Neural progenitor cell (in vitro differentiated cells): Measurements from ENCODE around the gene GLCE. TPM values are rescaled to one million over a fixed set of nuclear protein-coding genes. Genes with fewer than 3 reads are reported as not detected.

Source experiments
- DNase-seq: peaks from one replicate; pipeline ENCODE4 v3.0.0-alpha.2; 2016; ENCODE audit warnings: low spot score
- H2AFZ ChIP-seq: fragments of 200-600 bp; sonication (generic); replicated peaks from 2 replicates; pipeline ENCODE4 v1.6.1; 2016; ENCODE audit warnings: antibody characterized with exemption
- H3F3A ChIP-seq: fragments of 200-600 bp; sonication (generic); 2 replicates; pipeline ENCODE4 v1.6.1; 2016; ENCODE audit warnings: antibody characterized with exemption, low read depth
- H3K27ac ChIP-seq: fragments of 200-600 bp; sonication (generic); 2 replicates; pipeline ENCODE4 v1.5.1; 2016; ENCODE audit warnings: mild to moderate bottlenecking
- H3K27me3 ChIP-seq: fragments of 200-600 bp; sonication (generic); 2 replicates; pipeline ENCODE4 v1.6.1; 2016; ENCODE audit warnings: mild to moderate bottlenecking, moderate library complexity
- H3K36me3 ChIP-seq: fragments of 200-600 bp; sonication (generic); 2 replicates; pipeline ENCODE4 v1.5.1; 2016
- H3K4me1 ChIP-seq: fragments of 200-600 bp; sonication (generic); 2 replicates; pipeline ENCODE4 v1.6.1; 2016; ENCODE audit warnings: mixed run types
- H3K4me2 ChIP-seq: fragments of 200-600 bp; sonication (generic); 2 replicates; pipeline ENCODE4 v1.6.1; 2016
- H3K4me3 ChIP-seq: fragments of 200-600 bp; sonication (generic); 2 replicates; pipeline ENCODE4 v1.5.1; 2016
- H3K79me2 ChIP-seq: fragments of 200-600 bp; sonication (generic); 2 replicates; pipeline ENCODE4 v1.6.1; 2016; ENCODE audit warnings: low read depth
- H3K9ac ChIP-seq: fragments of 200-600 bp; sonication (generic); 2 replicates; pipeline ENCODE4 v1.6.1; 2016
- H3K9me3 ChIP-seq: fragments of 200-600 bp; sonication (generic); 2 replicates; pipeline ENCODE4 v1.5.1; 2016; ENCODE audit warnings: low read depth
- H4K20me1 ChIP-seq: fragments of 200-600 bp; sonication (generic); 2 replicates; pipeline ENCODE4 v1.6.1; 2016; ENCODE audit warnings: low read depth
- H3K27ac Mint-ChIP-seq: 3 replicates; pipeline ENCODE4 v1.8.0; 2021; ENCODE audit warnings: mixed read lengths
- H3K27me3 Mint-ChIP-seq: 2 replicates; pipeline ENCODE4 v1.8.0; 2022; ENCODE audit warnings: low read depth, mild to moderate bottlenecking, inconsistent platforms, moderate library complexity, mixed read lengths; ENCODE audit not compliant: insufficient read depth
- H3K36me3 Mint-ChIP-seq: 3 replicates; pipeline ENCODE4 v1.8.0; 2021; ENCODE audit warnings: mixed read lengths
- H3K4me1 Mint-ChIP-seq: 3 replicates; pipeline ENCODE4 v1.8.0; 2021; ENCODE audit warnings: mixed read lengths
- H3K4me3 Mint-ChIP-seq: 3 replicates; pipeline ENCODE4 v1.8.0; 2021; ENCODE audit warnings: mild to moderate bottlenecking, moderate library complexity, mixed read lengths
- H3K9me3 Mint-ChIP-seq: 3 replicates; pipeline ENCODE4 v1.8.0; 2020; ENCODE audit warnings: mixed read lengths
- EZH2 ChIP-seq: fragments of 200-600 bp; sonication (generic); IDR thresholded peaks from 2 replicates; pipeline ENCODE4 v1.6.1; 2017; ENCODE audit warnings: antibody characterized with exemption, mild to moderate bottlenecking, moderate library complexity
- EZH2phosphoT487 ChIP-seq: fragments of 200-600 bp; sonication (generic); IDR thresholded peaks from 2 replicates; pipeline ENCODE4 v1.6.1; 2017; ENCODE audit warnings: antibody characterized with exemption
- total RNA-seq: library from RNA; depleted of rRNA; stranded (reverse); fragments of >200 nt; gene quantifications from 2 replicates; pipeline ENCODE4 v1.2.3, GENCODE V29; 2015; ENCODE audit warnings: low replicate concordance
- TF ChIP-seq, protein P1 (sequence below): fragments of 200-600 bp; sonication (generic); IDR thresholded peaks from 2 replicates; pipeline ENCODE4 v1.5.1; 2017; ENCODE audit warnings: antibody characterized with exemption, mild to moderate bottlenecking

Gene GLCE
- total RNA-seq, 1 donor from 2014 or later, result 22.7 TPM

DNA sequence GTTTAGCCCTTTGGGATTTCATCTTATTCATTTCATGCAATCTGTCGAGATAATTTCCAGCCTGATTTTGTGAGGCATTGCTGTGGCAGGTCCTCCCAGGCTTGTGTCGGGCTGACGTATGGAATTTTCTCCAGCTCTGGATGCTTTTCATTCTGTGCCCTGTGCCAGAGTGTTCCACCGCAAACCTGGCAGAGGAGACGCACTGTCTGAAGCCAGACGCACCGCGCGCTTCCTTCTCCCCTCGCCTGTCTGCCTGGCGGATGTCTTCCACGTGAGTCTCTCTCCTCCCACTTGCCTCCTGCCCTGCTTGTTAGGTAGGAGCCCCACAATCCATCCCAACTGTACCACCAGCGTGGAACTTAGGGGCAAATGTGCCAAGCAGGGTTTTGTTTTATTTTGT is 20.1 kb upstream of the GLCE start:
- Histone ChIP-seq H4K20me1 (no peaks in the 10 kb centered on the region), H3K9ac (no peak overlapping the region), H3K27me3 (no peaks in the 10 kb centered on the region), H3K4me2 (no peak overlapping the region), H3K27ac (no peak overlapping the region), H3F3A (no peaks in the 10 kb centered on the region), H2AFZ (no peak overlapping the region), H3K9me3 (no peaks in the 10 kb centered on the region), H3K36me3 (no peaks in the 10 kb centered on the region), H3K79me2 (no peaks in the 10 kb centered on the region), H3K4me3 (no peak overlapping the region), H3K4me1 (peaks cover 4% of the 10 kb centered on the region)
- peaks cover 16% of the 10 kb centered on the region for H3K4me1 Mint-ChIP-seq
- TF ChIP-seq EZH2 (no peak), EZH2phosphoT487 (no peak)
- TF ChIP-seq, protein P1, sequence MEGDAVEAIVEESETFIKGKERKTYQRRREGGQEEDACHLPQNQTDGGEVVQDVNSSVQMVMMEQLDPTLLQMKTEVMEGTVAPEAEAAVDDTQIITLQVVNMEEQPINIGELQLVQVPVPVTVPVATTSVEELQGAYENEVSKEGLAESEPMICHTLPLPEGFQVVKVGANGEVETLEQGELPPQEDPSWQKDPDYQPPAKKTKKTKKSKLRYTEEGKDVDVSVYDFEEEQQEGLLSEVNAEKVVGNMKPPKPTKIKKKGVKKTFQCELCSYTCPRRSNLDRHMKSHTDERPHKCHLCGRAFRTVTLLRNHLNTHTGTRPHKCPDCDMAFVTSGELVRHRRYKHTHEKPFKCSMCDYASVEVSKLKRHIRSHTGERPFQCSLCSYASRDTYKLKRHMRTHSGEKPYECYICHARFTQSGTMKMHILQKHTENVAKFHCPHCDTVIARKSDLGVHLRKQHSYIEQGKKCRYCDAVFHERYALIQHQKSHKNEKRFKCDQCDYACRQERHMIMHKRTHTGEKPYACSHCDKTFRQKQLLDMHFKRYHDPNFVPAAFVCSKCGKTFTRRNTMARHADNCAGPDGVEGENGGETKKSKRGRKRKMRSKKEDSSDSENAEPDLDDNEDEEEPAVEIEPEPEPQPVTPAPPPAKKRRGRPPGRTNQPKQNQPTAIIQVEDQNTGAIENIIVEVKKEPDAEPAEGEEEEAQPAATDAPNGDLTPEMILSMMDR, result no peak
- H3K9me3 Mint-ChIP-seq, result no peaks in the 10 kb centered on the region
- no peak overlapping the region for H3K4me3 Mint-ChIP-seq
- no peak overlapping the region for H3K27ac Mint-ChIP-seq
- DNase-seq, result no peak
- peaks cover 5% of the 10 kb centered on the region for H3K27me3 Mint-ChIP-seq
- no peaks in the 10 kb centered on the region for H3K36me3 Mint-ChIP-seq

DNA sequence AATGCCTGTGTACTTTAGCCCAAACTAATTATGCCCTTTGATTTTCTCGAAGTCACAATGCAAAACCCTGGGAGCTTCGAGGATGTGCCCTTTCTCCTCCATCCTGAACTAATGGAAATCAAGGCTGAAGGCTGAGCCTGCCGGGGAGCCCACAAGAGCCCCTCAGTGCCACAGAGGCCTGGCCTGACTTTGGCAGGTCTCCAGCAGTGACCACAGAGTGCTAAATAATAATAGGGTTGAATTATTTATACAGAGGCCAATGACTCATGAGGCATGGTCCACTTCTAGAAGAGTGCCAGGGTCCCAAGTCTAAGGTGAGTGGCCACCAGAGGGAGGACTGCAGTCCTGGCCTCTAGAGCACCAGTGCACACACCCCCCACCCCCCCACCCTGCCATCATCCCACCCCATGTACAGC is 19.1 kb upstream of the GLCE start:
- Mint-ChIP-seq H3K9me3 (no peaks in the 10 kb centered on the region), H3K27me3 (peaks cover 5% of the 10 kb centered on the region), H3K4me1 (peaks cover 21% of the 10 kb centered on the region), H3K36me3 (no peaks in the 10 kb centered on the region), H3K4me3 (no peak overlapping the region), H3K27ac (no peak overlapping the region)
- TF ChIP-seq, protein P1, result peak; percentile 14
- TF ChIP-seq EZH2phosphoT487, result no peak
- Histone ChIP-seq H3F3A (no peaks in the 10 kb centered on the region), H3K9me3 (no peaks in the 10 kb centered on the region), H3K4me3 (no peak overlapping the region), H3K27me3 (no peaks in the 10 kb centered on the region), H4K20me1 (no peaks in the 10 kb centered on the region), H3K36me3 (no peaks in the 10 kb centered on the region), H3K9ac (no peak overlapping the region), H2AFZ (no peak overlapping the region), H3K79me2 (no peaks in the 10 kb centered on the region), H3K4me1 (peaks cover 4% of the 10 kb centered on the region), H3K27ac (no peak overlapping the region), H3K4me2 (no peak overlapping the region)
- no peak for DNase-seq

DNA sequence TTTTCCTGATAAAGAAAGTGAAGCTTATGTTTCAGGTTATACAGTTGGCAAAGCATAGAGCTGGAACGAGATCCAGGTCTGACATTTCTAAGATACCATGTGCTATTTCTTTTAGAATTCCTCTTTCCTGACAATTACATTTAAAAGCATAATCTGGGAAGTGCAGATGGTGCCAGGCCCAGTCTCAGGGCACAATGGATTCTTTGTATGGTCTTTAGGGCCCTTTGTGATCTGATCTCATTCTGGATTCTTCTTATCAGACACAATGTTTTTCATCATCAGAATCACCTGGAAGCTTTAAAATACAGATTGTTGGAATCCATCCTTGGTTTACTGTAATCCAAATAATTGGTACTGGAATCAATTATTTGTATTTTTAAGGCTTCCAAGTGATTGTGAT is 18.6 kb upstream of the GLCE start:
- no peaks in the 10 kb centered on the region for H3K27me3 ChIP-seq
- H3K4me1 ChIP-seq, result peaks cover 4% of the 10 kb centered on the region
- H3K27ac Mint-ChIP-seq, result no peak overlapping the region
- TF ChIP-seq EZH2phosphoT487 (no peak), EZH2 (no peak)
- TF ChIP-seq, protein P1, result no peak
- H3F3A ChIP-seq, result no peaks in the 10 kb centered on the region
- H3K9ac ChIP-seq, result no peak overlapping the region
- H3K27ac ChIP-seq, result no peak overlapping the region
- H3K9me3 Mint-ChIP-seq, result no peaks in the 10 kb centered on the region
- no peak overlapping the region for H3K4me3 ChIP-seq
- H3K4me3 Mint-ChIP-seq, result no peak overlapping the region
- H3K36me3 Mint-ChIP-seq, result no peaks in the 10 kb centered on the region
- H3K36me3 ChIP-seq, result no peaks in the 10 kb centered on the region
- H3K27me3 Mint-ChIP-seq, result peaks cover 5% of the 10 kb centered on the region
- H3K4me1 Mint-ChIP-seq, result peaks cover 21% of the 10 kb centered on the region
- no peaks in the 10 kb centered on the region for H4K20me1 ChIP-seq
- H3K79me2 ChIP-seq, result no peaks in the 10 kb centered on the region
- H3K4me2 ChIP-seq, result no peak overlapping the region
- no peak for DNase-seq
- no peak overlapping the region for H2AFZ ChIP-seq
- H3K9me3 ChIP-seq, result no peaks in the 10 kb centered on the region
